Measurements from ENCODE around the gene PTGES3.

DNA sequence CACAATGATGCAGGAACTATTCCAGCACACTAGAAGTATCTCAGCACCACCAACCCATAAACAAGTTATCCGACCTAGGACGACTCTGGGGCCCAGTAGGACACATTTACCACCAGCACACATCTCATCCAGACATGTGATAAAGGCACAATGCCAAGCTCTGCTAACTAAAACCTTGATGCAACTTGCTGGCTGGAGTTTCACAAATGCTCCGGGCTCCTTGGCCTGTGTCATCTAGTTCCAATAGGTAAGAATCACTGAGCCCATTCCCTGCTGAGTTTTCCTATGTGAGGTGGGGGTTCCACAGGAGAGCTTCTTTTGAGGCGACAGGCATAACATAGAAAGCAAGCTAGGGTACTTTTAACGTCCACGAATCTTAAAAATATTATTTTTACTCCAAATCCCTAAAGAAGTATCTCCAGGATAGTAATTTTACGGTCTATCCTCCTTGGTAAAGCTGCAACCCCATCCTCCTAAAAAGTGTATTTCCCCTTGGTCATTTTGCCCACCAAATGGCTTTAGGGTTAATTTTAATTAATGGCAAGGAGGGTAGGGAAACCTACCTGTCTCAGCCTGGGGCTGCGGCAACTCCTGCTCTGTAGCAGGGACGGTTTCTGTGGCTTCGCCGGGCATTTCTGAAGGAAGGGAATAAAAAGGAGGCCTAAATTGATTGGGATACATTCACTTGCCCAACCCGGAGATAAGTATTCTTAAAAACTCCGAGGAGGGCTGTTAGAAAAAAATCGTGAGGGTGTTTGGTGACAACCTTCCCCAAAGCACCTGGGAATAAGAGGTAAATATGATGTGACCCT, 36.0 kb upstream of the PTGES3 start:
- TF ChIP-seq, protein P1, sequence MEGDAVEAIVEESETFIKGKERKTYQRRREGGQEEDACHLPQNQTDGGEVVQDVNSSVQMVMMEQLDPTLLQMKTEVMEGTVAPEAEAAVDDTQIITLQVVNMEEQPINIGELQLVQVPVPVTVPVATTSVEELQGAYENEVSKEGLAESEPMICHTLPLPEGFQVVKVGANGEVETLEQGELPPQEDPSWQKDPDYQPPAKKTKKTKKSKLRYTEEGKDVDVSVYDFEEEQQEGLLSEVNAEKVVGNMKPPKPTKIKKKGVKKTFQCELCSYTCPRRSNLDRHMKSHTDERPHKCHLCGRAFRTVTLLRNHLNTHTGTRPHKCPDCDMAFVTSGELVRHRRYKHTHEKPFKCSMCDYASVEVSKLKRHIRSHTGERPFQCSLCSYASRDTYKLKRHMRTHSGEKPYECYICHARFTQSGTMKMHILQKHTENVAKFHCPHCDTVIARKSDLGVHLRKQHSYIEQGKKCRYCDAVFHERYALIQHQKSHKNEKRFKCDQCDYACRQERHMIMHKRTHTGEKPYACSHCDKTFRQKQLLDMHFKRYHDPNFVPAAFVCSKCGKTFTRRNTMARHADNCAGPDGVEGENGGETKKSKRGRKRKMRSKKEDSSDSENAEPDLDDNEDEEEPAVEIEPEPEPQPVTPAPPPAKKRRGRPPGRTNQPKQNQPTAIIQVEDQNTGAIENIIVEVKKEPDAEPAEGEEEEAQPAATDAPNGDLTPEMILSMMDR (IDR thresholded peaks at IDR 0.05): no peak
- TF ChIP-seq POLR2A (IDR thresholded peaks at IDR 0.05) (no peak), POLR2AphosphoS5 (IDR thresholded peaks at IDR 0.05) (peak; percentile 61), EP300 (IDR thresholded peaks at IDR 0.05) (no peak)
